GM18868 (cell line): Measurements from ENCODE around the gene KLHL30.
"Not testable (repeated sequence)": the region's sequence is repeated elsewhere in the genome, so short reads cannot be mapped to it uniquely, and the experiment has no call there.

Experiments used
- ATAC-seq: cut with Tn5 transposase; IDR thresholded peaks from one replicate; pipeline ENCODE4 v1.9.1; 2021; ENCODE audit warnings: mild to moderate bottlenecking, moderate library complexity; ENCODE audit not compliant: unreplicated experiment

KLHL30 gene

GRCh38 chr2:238160206-238161129 is 22.0 kb downstream of the KLHL30 start:
- ATAC-seq: no peak

- no peak for ATAC-seq
Observed at GRCh38 chr2:238161291-238162051, 23.0 kb downstream of the KLHL30 start.

- no peak for ATAC-seq
Observed at GRCh38 chr2:238162251-238162845, 23.9 kb downstream of the KLHL30 start.

- ATAC-seq: no peak
Observed at GRCh38 chr2:238162846-238163441, 24.5 kb downstream of the KLHL30 start.

GRCh38 chr2:238163481-238164198 is 25.2 kb downstream of the KLHL30 start:
- no peak for ATAC-seq

- no peak for ATAC-seq
Observed at GRCh38 chr2:238164906-238165287, 26.4 kb downstream of the KLHL30 start.

GRCh38 chr2:238165288-238165921 is 26.9 kb downstream of the KLHL30 start:
- no peak for ATAC-seq

GRCh38 chr2:238166391-238167343 is 28.2 kb downstream of the KLHL30 start:
- no peak for ATAC-seq

- ATAC-seq: no peak
Observed at GRCh38 chr2:238167344-238167715, 28.9 kb downstream of the KLHL30 start.

GRCh38 chr2:238167761-238168160 is 29.3 kb downstream of the KLHL30 start:
- no peak for ATAC-seq

- no peak for ATAC-seq
Observed at GRCh38 chr2:238168196-238169047, 30.0 kb downstream of the KLHL30 start.

- ATAC-seq: no peak
Observed at GRCh38 chr2:238169048-238169707, 30.7 kb downstream of the KLHL30 start.

GRCh38 chr2:238169708-238170251 is 31.3 kb downstream of the KLHL30 start:
- no peak for ATAC-seq

GRCh38 chr2:238170386-238171071 is 32.1 kb downstream of the KLHL30 start:
- no peak for ATAC-seq

- ATAC-seq: not testable (repeated sequence)
Observed at GRCh38 chr2:238171072-238171431, 32.6 kb downstream of the KLHL30 start.

- ATAC-seq: no peak
Observed at GRCh38 chr2:238171575-238172187, 33.2 kb downstream of the KLHL30 start.
